Measurements from ENCODE around the gene ZC3H4. TPM values are rescaled to one million over a fixed set of nuclear protein-coding genes. Genes with fewer than 3 reads are reported as not detected.

ZC3H4 gene
- total RNA-seq = 10.4 and 13.3 TPM in 2 replicates

GRCh38 chr19:47112997-47113849, at the start of gene ZC3H4:
Gene ZC3H4 (minus strand): TSS chr19:47113776. CDS start chr19:47112584, 1,192 bp downstream.

GRCh38 chr19:47130589-47131227, 17.1 kb upstream of the ZC3H4 start, which contains the start of gene SAE1:
Gene SAE1 (plus strand): TSS chr19:47130835. CDS start chr19:47130931, 96 bp downstream.

GRCh38 chr19:47019431-47020041, 94.0 kb downstream of the ZC3H4 start, which contains the start of gene NPAS1:
Gene NPAS1 (plus strand): TSS chr19:47019837. CDS start chr19:47021048, 1,211 bp downstream.

Other genes starting within 250 kb of the ZC3H4 start
- 0.79 and 1.7 TPM in 2 replicates for gene NPAS1, start 93.9 kb downstream of the ZC3H4 start, total RNA-seq
- 9.0 and 9.3 TPM in 2 replicates for gene TMEM160, start 65.2 kb downstream of the ZC3H4 start, total RNA-seq
- gene SAE1, start 17.1 kb upstream of the ZC3H4 start, total RNA-seq = 82.1 and 93.9 TPM in 2 replicates
- 10.5 and 14.8 TPM in 2 replicates for gene BBC3, start 117.4 kb upstream of the ZC3H4 start, total RNA-seq
- 8.3 and 9.3 TPM in 2 replicates for gene CCDC9, start 142.7 kb upstream of the ZC3H4 start, total RNA-seq
- 3.0 and 3.9 TPM in 2 replicates for gene INAFM1, start 161.1 kb upstream of the ZC3H4 start, total RNA-seq
- 0.39 and 0.73 TPM in 2 replicates for gene C5AR1, start 196.1 kb upstream of the ZC3H4 start, total RNA-seq
- gene C5AR2, start 218.4 kb upstream of the ZC3H4 start, total RNA-seq = 0.07 and 0.17 TPM in 2 replicates
- 8.4 and 16.8 TPM in 2 replicates for gene DHX34, start 235.5 kb upstream of the ZC3H4 start, total RNA-seq

Measured in smooth muscle cell of the pulmonary artery (primary cell).